ENCODE data around the gene RNF217.

The RNF217 gene

DNA sequence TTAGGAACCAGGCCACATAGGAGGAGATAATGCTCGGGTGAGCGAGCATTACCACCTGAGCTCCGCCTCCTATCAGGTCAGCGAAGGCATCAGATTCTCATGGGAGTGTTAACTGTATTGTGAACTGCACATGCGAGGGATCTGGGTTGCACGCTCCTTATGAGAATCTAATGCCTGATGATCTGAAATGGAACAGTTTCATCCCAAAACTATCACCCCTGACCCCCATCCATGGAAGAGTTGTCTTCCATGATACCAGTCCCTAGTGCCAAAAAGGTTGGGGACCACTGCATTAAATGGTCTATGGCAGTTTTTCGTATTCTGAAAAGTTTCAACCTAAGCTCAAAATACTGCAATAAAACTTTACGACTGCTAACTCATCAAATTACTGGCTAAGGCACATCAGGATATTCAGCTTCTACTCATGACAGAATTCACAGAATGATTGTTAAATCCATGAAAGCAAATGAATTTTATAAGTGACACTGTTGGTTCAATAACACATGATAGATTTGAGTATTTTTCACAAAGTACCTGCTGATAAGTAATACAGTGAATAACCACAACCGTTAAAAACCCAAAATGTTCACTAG lies 25.9 kb downstream of the RNF217 start:
- TF ChIP-seq, protein P1, sequence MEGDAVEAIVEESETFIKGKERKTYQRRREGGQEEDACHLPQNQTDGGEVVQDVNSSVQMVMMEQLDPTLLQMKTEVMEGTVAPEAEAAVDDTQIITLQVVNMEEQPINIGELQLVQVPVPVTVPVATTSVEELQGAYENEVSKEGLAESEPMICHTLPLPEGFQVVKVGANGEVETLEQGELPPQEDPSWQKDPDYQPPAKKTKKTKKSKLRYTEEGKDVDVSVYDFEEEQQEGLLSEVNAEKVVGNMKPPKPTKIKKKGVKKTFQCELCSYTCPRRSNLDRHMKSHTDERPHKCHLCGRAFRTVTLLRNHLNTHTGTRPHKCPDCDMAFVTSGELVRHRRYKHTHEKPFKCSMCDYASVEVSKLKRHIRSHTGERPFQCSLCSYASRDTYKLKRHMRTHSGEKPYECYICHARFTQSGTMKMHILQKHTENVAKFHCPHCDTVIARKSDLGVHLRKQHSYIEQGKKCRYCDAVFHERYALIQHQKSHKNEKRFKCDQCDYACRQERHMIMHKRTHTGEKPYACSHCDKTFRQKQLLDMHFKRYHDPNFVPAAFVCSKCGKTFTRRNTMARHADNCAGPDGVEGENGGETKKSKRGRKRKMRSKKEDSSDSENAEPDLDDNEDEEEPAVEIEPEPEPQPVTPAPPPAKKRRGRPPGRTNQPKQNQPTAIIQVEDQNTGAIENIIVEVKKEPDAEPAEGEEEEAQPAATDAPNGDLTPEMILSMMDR (IDR thresholded peaks at IDR 0.05; ENCODE audit: insufficient read depth, low read depth, low read length, missing control alignments): no peak

DNA sequence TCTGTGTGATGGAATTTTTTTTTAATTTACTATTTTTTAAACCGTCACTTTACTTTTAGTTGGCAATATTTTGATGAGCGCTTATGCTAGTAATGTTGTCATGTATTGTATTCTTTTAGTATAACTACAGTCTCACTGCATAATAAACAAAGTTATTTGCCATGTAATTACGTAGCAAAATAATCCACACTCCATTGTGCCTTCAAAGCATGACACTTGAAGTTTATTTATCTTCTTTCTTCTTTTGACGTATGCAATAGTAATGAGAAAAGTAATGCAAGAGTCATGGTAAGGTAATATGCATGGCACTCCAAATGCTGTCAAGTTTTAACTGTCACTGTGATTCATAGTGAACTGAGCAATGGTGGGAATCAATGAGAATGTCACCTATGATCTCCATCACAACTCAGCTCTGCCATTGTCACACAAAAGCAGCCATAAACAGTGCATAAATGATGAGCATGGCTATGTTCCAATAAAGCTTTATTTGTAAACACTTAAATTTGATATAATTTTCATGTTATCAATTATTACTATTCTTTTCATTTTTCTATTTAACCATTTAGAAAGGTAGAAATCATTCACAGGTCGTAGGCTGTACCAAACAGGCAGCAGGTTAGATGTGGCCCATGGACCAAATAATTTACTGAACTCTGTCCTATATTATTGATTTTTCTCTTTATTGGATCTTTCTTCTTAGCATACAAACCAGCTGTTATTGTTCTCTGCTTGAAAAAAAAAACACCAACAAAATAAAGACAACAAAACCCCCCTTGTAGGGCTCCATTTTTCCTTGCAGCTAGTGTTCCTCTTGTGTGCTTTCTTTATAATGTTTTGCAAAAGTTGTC lies 27.1 kb downstream of the RNF217 start:
- no peak for DNase-seq (ENCODE audit: low read depth)
- TF ChIP-seq, protein P1 (IDR thresholded peaks at IDR 0.05; ENCODE audit: insufficient read depth, low read depth, low read length, missing control alignments): no peak
- H3K4me3 ChIP-seq (ENCODE audit: low read depth, low read length): no peak overlapping the region

More for the DNA sequence above, 25.9 kb downstream of the RNF217 start:
- no peak overlapping the region for H3K4me3 ChIP-seq (ENCODE audit: low read depth, low read length)
- DNase-seq (ENCODE audit: low read depth): no peak

DNA sequence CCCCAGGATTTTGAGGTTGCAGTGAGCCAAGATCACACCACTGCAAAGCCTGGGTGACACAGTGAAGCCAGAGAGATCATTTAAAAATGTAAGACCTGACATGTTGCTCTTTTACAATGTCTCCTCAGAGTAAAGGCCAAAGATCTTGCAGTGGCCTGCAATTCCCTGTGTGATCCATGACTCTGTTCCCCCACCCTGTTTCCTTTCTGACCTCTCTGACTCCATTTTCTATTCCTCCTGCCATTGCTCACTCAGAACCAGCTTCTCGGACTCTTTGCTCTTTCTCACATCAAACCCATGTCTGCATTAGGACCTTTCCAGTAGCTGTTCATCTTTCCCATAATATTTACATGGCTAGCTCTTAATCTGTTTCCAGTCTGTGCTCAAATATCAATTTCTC lies 28.8 kb downstream of the RNF217 start:
- H3K4me3 ChIP-seq (ENCODE audit: low read depth, low read length): no peak overlapping the region
- DNase-seq (ENCODE audit: low read depth): no peak
- TF ChIP-seq, protein P1 (IDR thresholded peaks at IDR 0.05; ENCODE audit: insufficient read depth, low read depth, low read length, missing control alignments): no peak

DNA sequence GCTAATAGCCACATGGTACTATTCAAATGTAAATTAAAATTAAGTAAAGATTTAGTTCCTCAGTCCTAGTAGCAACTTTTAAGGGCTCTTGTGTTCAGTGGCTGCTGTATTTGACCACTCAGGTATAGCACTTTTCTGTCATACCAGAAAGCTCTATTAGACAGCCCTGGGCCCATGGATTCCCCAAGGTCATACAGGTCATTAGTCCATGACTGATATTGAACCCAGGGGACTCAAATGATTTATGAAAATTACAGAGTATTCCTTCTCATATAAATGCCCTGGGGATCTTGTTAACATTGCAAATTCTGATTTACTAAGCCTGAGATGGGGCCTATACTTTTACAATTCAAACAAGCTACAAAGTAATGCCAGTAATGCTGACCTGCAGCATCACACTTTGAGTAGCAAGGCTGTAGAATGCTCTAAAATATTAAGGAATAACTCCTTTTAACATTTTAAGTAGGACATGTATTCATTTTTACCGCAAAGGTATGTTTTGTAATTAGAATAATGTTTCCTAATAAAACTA lies 29.6 kb downstream of the RNF217 start:
- no peak overlapping the region for H3K4me3 ChIP-seq (ENCODE audit: low read depth, low read length)
- DNase-seq (ENCODE audit: low read depth): no peak
- TF ChIP-seq, protein P1 (IDR thresholded peaks at IDR 0.05; ENCODE audit: insufficient read depth, low read depth, low read length, missing control alignments): no peak

DNA sequence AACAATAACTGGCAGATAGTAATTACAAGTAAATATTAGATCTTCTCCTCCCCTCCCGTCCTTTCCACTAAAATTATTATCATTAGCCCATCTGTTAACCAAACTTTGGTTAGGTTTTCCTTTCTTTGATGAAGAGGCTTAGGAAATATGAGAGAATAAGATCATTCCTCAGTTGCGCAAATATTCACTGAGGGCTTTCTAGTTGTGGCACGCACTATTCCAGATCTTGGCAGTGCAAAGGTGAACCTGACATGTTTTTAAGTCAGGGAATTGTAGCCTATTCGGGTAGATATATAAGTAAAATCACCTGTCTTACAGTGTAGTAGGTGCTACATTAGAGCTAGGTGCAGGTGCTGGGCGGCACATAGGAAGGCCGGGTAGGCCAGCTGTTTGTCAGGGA lies 31.1 kb downstream of the RNF217 start:
- no peak overlapping the region for H3K4me3 ChIP-seq (ENCODE audit: low read depth, low read length)
- no peak for DNase-seq (ENCODE audit: low read depth)
- TF ChIP-seq, protein P1 (IDR thresholded peaks at IDR 0.05; ENCODE audit: insufficient read depth, low read depth, low read length, missing control alignments): no peak

DNA sequence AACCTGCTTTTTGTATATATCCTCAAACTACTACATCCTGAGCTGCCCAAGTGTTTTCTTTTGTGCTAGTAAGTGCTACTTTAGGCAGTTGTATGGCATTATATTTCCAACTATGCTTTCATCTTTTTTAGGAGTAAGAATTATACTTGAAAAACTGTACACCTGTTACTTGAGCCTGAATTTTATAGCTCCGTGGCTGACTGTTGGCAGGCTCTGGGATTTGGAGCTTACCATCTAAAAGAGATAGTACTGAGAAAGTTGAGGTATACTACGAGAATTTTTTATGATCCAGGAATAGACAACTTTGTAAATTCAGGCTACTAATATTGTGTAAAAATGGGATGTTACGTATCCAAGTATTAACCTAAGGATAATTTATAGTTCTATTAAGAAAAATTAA lies 32.4 kb downstream of the RNF217 start:
- TF ChIP-seq, protein P1 (IDR thresholded peaks at IDR 0.05; ENCODE audit: insufficient read depth, low read depth, low read length, missing control alignments): no peak
- no peak for DNase-seq (ENCODE audit: low read depth)
- no peak overlapping the region for H3K4me3 ChIP-seq (ENCODE audit: low read depth, low read length)
